PC-3 (cell line): ENCODE data around the gene RNF169.

Experiments
- EZH2 ChIP-seq: fragments of 300-600 bp; sonication (generic); IDR thresholded peaks from one replicate; pipeline ENCODE4 v1.6.1; 2017; ENCODE audit warnings: antibody characterized with exemption, mild to moderate bottlenecking, low read length; ENCODE audit not compliant: unreplicated experiment
- EZH2phosphoT487 ChIP-seq: fragments of 300-600 bp; sonication (generic); IDR thresholded peaks from 2 replicates; pipeline ENCODE4 v1.6.1; 2018; ENCODE audit warnings: mild to moderate bottlenecking, antibody characterized with exemption, low read length, borderline replicate concordance
- TF ChIP-seq, protein P1 (sequence below): fragments of 300-600 bp; sonication (generic); conservative IDR thresholded peaks from 2 replicates; pipeline ENCODE4 v1.5.1; 2017; ENCODE audit warnings: antibody characterized with exemption, low read depth, mild to moderate bottlenecking, low read length

DNA sequence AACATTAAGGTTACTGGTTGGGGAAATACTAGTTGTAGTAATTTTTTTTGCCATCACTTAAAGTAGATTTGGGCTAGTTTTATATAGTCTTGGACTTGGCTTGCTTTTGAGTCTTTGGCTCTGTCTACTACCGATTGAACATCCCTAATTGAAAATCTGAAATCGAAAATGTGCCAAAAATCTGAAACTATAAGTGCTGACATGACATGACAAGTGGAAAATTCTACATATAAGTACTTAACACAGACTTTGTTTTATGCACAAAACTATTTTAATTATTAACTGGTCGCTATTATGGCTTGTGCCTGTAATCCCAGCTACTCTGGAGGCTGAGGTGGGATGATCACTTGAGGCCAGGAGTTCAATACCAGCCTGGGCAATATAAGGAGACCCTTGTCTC is 22.5 kb downstream of the RNF169 start:
- TF ChIP-seq, protein P1, sequence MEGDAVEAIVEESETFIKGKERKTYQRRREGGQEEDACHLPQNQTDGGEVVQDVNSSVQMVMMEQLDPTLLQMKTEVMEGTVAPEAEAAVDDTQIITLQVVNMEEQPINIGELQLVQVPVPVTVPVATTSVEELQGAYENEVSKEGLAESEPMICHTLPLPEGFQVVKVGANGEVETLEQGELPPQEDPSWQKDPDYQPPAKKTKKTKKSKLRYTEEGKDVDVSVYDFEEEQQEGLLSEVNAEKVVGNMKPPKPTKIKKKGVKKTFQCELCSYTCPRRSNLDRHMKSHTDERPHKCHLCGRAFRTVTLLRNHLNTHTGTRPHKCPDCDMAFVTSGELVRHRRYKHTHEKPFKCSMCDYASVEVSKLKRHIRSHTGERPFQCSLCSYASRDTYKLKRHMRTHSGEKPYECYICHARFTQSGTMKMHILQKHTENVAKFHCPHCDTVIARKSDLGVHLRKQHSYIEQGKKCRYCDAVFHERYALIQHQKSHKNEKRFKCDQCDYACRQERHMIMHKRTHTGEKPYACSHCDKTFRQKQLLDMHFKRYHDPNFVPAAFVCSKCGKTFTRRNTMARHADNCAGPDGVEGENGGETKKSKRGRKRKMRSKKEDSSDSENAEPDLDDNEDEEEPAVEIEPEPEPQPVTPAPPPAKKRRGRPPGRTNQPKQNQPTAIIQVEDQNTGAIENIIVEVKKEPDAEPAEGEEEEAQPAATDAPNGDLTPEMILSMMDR, result no peak
- no peak for TF ChIP-seq EZH2phosphoT487
- no peak for TF ChIP-seq EZH2
